Left kidney (tissue), 1 donor: ENCODE data around the gene VSIG1. TPM values are rescaled to one million over a fixed set of nuclear protein-coding genes. Genes with fewer than 3 reads are reported as not detected.

Experiments used
- polyA plus RNA-seq: library from polyadenylated mRNA; unstranded; fragments of 120-200 nt; gene quantifications from one replicate; pipeline ENCODE4 v1.2.1, GENCODE V29; 2013; ENCODE audit not compliant: insufficient read length

VSIG1 gene
- polyA plus RNA-seq, 1 donor: 1.1 TPM

Other genes starting within 250 kb of the VSIG1 start
- gene MID2, start 219.2 kb upstream of the VSIG1 start, polyA plus RNA-seq: 11.6 TPM
- gene TEX13B, start 62.7 kb upstream of the VSIG1 start, polyA plus RNA-seq: not detected
- gene PSMD10, start 46.5 kb downstream of the VSIG1 start, polyA plus RNA-seq: 78.7 TPM
- gene ATG4A, start 46.7 kb downstream of the VSIG1 start, polyA plus RNA-seq: 15.1 TPM